Activated CD4-positive, CD25-positive, alpha-beta regulatory T cell treated with anti-CD3 and anti-CD28 coated beads, Interleukin-2, amount 50 U/mL, for 24 hours (primary cell): ENCODE measurements around the gene NAXE.
"Not testable (repeated sequence)": the region's sequence is repeated elsewhere in the genome, so short reads cannot be mapped to it uniquely, and the experiment has no call there.

ENCODE experiments used
- ATAC-seq, 2 donors: fragments of 150-1000 bp; cut with Tn5 transposase; one replicate each; pipeline ENCODE4 v1.10.0; 2021; ENCODE audit warnings: mild to moderate bottlenecking in 1 of 2, moderate library complexity in 1 of 2

NAXE gene

GRCh38 chr1:156624814-156625435 lies 33.3 kb downstream of the NAXE start:
- ATAC-seq: no peak

GRCh38 chr1:156625436-156626078 lies 34.0 kb downstream of the NAXE start:
- peak; percentile 42 to 57 for ATAC-seq

DNA sequence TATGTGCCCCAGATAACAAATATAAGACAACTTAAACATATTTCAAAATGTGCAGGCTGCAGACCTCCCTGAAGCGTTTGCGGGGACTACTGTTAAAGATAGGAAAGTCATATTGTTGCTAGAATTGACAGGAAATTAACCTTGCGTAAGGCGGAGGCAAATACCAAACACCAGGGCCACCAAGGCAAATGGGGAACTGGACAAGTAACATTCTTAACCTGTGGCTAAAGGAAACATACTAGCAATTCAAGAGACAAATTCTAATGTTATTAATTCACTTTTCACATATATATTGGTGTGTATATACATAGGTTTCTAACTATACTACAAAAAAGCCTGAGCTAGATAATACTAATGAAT lies 34.5 kb downstream of the NAXE start:
- no peak for ATAC-seq

DNA sequence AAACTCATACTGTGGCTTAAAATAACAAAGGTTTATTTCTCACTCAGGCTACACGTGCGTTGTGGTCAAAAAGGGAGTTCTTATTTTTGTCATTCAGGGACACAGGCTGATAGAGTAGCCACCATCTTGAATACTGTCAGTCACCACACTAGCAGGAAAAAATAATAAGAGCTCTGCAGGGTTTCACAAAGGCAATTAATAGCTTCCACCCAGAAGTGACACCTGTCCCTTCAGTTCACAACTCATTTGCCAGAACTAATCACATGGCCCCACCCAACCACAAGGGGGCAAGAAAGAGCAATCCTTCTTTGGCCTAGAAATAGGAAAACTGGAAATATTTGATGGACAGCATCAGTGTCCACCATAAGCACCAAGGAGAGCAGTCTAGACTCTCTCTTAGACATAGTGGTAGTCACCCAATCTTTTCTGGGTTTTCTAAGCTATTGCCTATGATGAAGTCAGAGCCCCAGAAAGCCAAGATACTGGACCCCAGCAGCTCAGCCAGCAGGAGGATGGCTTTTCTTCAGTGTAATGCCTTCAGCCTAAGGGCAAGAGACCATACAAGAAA lies 35.8 kb downstream of the NAXE start:
- no peak for ATAC-seq

DNA sequence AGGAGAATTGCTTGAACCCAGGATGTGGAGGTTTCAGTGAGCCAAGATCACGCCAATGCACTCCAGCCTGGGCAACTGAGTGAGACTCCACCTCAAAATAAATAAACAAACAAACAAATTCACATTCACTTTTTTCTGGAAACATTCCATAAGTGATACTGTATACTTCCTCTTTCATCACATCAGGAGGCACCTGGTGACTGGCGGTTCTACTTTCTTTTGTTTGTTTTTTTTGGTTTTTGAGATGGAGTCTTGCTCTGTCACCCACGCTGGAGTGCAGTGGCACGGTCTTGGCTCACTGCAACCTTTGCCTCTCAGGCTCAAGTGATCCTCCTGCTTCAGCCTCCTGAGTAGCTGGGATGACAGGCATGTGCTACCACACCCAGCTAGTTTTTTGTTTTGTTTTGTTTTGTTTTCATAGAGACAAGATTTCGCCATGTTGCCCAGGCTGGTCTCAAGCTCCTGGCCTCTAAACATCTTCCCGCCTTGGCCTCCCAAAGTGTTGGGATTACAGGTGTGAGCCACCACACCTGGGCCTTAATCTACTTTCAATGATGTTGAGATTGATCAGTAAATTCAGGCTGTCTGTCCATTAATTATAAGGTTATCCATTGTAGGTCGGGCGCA lies 38.4 kb downstream of the NAXE start:
- ATAC-seq: no peak

GRCh38 chr1:156631152-156631551 lies 39.6 kb downstream of the NAXE start:
- ATAC-seq: not testable (repeated sequence)

DNA sequence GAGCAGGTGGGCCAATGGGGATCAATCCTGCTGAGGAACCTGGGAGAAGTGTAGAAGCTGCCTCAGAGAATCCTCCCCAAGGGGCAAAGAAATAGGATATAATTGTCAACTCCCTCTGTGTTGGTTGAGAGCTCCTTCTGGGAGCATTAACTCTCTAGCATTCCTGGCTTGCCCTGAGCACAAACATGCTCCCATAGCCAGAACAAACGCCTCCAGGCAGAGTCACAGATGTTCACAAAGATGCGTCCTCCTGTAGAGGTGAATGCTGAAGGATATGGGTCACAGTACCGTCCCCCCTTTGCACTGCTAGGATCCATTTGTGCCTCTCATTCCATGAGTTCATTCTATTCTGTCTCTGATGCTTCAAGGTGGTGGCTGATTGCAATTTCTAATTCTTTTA lies 40.8 kb downstream of the NAXE start:
- no peak for ATAC-seq

GRCh38 chr1:156638189-156638985 lies 46.8 kb downstream of the NAXE start:
- no peak for ATAC-seq

GRCh38 chr1:156639601-156640101 lies 48.1 kb downstream of the NAXE start:
- no peak for ATAC-seq

DNA sequence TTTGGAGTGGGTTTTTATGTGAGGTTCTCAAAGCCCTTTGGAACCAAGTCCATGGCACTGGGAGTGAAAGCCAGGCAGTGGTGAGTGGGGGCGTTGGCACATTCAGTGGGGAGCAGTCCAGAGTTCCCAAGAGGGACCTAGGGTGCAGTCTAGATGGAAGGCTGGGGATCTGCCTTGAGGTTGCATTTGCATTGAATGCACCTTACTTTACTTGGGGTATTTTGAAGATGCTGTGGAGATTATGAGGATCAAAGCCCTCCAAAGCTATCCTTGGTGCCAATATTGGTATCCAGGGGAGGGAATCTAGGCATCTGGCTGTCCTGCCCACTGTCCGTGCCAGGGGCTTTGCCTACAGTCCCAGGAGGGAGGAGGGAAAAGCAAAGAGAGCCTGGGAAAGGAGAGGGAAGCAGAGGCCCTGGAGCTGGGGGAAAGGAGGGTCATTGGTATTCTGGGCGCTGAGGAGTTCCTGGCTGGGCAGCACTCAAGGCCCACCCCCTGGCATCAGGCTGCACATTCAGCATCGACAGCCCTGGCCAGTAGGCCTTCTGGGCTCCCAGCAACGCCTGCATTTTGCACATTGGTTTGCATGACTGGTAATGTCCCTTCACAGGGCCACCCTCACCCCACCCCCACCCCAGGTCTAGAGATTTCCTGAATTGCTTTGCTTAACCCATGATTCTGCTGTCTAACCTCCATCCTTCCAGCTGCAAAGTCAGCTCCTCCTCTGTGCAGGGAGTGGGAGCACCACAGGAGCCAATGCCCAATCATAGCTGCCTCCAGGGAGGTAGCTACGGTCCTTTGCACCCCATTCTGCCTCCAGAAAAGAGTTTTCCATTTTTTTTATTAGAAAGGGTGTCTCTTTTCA lies 49.5 kb downstream of the NAXE start:
- no peak for ATAC-seq

DNA sequence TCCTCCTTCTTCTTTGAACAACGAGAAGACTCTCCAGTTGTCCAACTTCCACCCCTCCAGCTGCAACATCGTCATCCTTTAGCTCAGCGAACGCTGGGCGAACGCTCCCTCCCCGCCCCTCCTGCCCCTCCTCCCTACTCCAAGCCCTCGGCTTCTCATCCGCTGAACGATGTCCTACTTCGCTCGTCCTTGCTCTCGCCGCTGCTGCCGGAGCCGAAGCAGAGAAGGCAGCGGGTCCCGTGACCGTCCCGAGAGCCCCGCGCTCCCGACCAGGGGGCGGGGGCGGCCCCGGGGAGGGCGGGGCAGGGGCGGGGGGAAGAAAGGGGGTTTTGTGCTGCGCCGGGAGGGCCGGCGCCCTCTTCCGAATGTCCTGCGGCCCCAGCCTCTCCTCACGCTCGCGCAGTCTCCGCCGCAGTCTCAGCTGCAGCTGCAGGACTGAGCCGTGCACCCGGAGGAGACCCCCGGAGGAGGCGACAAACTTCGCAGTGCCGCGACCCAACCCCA lies 50.2 kb downstream of the NAXE start, which contains the start of gene BCAN:
BCAN (plus strand) TSS at position 357 of the 504 bp plus-strand sequence. CDS start 3,938 bp downstream, outside the sequence.
- ATAC-seq: peak; percentile 18 to 46

GRCh38 chr1:156642265-156643048 lies 50.9 kb downstream of the NAXE start:
- no peak for ATAC-seq

- no peak for ATAC-seq
Observed at GRCh38 chr1:156643049-156643777, 51.6 kb downstream of the NAXE start.

DNA sequence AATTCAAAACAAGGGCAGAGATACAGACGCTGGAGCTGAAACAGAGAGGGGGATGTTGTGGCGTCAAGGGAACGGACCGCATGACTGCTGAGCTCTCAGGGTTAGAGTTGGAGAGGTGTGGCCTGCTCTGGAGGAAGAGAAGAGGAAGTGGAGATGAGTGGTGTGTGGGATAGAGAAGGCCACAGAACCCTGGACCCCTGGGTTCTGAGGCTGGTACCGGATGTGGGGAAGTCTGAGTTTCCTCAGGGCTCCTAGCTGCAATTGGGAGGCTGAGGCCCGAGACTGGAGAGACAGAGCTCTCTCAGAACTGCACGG lies 52.2 kb downstream of the NAXE start:
- peak; percentile 38 to 58 for ATAC-seq
